Measurements from ENCODE around the gene RCN2. TPM values are rescaled to one million over a fixed set of nuclear protein-coding genes. Genes with fewer than 3 reads are reported as not detected.
A peak's percentile ranks its signal among the peaks of the same experiment; 100 is the strongest.
"Not testable (repeated sequence)": the region's sequence is repeated elsewhere in the genome, so short reads cannot be mapped to it uniquely, and the experiment has no call there.

Gene RCN2, protein sequence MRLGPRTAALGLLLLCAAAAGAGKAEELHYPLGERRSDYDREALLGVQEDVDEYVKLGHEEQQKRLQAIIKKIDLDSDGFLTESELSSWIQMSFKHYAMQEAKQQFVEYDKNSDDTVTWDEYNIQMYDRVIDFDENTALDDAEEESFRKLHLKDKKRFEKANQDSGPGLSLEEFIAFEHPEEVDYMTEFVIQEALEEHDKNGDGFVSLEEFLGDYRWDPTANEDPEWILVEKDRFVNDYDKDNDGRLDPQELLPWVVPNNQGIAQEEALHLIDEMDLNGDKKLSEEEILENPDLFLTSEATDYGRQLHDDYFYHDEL
- total RNA-seq = 31.6 TPM
- 51.7 TPM for polyA plus RNA-seq
- long read RNA-seq, donor 1, full-length matches to known transcripts = 6 of 6 reads
- long read RNA-seq, donor 1, partial matches to known transcripts = 0 of 6 reads
- long read RNA-seq, donor 1, other reads (novel, unspliced or antisense) = 0 of 6 reads
- long read RNA-seq, donor 2 = 0 reads
- long read RNA-seq, donor 3, full-length matches to known transcripts = 83 of 91 reads
- long read RNA-seq, donor 3, partial matches to known transcripts = 8 of 91 reads
- long read RNA-seq, donor 3, other reads (novel, unspliced or antisense) = 0 of 91 reads
- long read RNA-seq, donor 4, full-length matches to known transcripts = 28 of 28 reads
- long read RNA-seq, donor 4, partial matches to known transcripts = 0 of 28 reads
- long read RNA-seq, donor 4, other reads (novel, unspliced or antisense) = 0 of 28 reads
- long read RNA-seq, donor 5, full-length matches to known transcripts = 77 of 242 reads
- long read RNA-seq, donor 5, partial matches to known transcripts = 165 of 242 reads
- long read RNA-seq, donor 5, other reads (novel, unspliced or antisense) = 0 of 242 reads
- long read RNA-seq, donor 6, full-length matches to known transcripts = 22 of 22 reads
- long read RNA-seq, donor 6, partial matches to known transcripts = 0 of 22 reads
- long read RNA-seq, donor 6, other reads (novel, unspliced or antisense) = 0 of 22 reads
- long read RNA-seq, donor 7, full-length matches to known transcripts = 45 of 51 reads
- long read RNA-seq, donor 7, partial matches to known transcripts = 6 of 51 reads
- long read RNA-seq, donor 7, other reads (novel, unspliced or antisense) = 0 of 51 reads
- long read RNA-seq, donor 8, full-length matches to known transcripts = 13 of 13 reads
- long read RNA-seq, donor 8, partial matches to known transcripts = 0 of 13 reads
- long read RNA-seq, donor 8, other reads (novel, unspliced or antisense) = 0 of 13 reads
- long read RNA-seq, donor 9, full-length matches to known transcripts = 33 of 33 reads
- long read RNA-seq, donor 9, partial matches to known transcripts = 0 of 33 reads
- long read RNA-seq, donor 9, other reads (novel, unspliced or antisense) = 0 of 33 reads
- long read RNA-seq, donor 10, full-length matches to known transcripts = 49 of 49 reads
- long read RNA-seq, donor 10, partial matches to known transcripts = 0 of 49 reads
- long read RNA-seq, donor 10, other reads (novel, unspliced or antisense) = 0 of 49 reads

DNA sequence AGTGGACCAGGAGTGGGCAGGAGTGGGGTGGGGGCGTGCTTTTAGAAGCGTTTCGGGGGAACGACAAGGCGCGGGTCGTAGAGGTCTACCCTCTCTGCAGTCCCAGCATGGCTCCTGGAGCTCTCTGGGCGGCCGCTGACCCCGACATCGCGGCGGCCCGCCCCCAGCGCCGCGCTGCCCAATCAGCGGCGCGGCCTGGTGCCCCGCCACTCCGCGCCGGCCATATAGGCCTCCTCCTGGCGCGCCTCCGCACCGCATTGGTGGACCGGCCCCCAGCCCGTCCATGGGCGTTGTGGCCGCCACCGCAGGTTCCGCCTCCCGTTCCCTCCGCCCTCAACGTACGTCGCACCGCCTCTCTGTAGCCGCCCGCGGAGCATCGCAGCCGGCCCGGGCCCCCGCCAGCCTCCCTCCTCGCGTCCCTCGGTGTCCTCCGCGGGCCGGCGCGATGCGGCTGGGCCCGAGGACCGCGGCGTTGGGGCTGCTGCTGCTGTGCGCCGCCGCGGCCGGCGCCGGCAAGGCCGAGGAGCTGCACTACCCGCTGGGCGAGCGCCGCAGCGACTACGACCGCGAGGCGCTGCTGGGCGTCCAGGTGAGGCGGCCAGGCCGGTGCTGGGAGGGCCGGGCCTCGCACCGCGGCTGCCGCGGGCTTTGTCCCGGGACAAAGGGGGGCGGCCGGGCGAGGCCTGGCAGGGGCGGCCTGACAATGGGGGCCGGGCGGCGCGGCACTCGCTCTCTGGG, at the start of gene RCN2:
TSS of gene RCN2 (plus strand) at position 353 of the 738 bp plus-strand sequence. CDS start at position 446, 93 bp downstream.
- DNase-seq (ENCODE audit: low read depth in 6 of 9, low spot score in 9 of 9) = peak; percentile 61 to 91 (median 79)
- Histone ChIP-seq H3K27me3 (ENCODE audit: control insufficient read depth in 2 of 2, insufficient read depth in 1 of 2, low read length in 1 of 2) (no peaks in the 10 kb centered on the region), H3K27ac (ENCODE audit: low read depth in 1 of 2, low read length in 1 of 2) (peak within 1 kb of the TSS; percentile 72 to 85), H3K4me3 (ENCODE audit: low read length in 2 of 2) (peak within 1 kb of the TSS; percentile 67 to 70), H3K9me3 (ENCODE audit: control insufficient read depth in 2 of 2, insufficient read depth in 1 of 2, low read length in 1 of 2) (no peaks in the 10 kb centered on the region), H3K4me1 (ENCODE audit: control insufficient read depth in 2 of 2, insufficient read depth in 2 of 2, low read length in 2 of 2) (peaks cover 0 to 6% of the 10 kb centered on the region in 2 donors), H3K36me3 (ENCODE audit: control insufficient read depth in 2 of 2, insufficient read depth in 2 of 2, low read length in 1 of 2) (peaks cover 4 to 18% of the 10 kb centered on the region in 2 donors)
- WGBS = under 1% methylated on average over 96 of the region's 96 CpGs

DNA sequence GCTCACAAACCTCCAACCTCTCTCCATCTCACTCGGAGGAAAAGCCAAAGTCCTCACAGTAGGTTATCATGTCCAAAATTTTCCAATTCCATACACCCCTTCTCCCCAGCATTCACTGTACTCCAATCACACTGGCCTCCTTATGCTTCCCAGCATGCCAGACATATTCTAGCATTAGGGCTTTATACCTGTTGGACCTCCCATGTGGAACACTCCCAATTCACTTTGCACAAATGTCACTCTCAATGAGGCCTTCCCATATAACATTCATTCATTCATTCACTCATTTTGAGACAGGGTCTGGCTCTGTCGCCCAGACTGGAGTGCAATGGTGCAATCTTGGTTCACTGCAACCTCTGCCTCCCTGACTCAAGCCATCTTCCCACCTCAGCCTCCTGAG, 46.3 kb upstream of the RCN2 start:
- DNase-seq (ENCODE audit: low read depth in 6 of 9, low spot score in 9 of 9) = no peak
- WGBS = 96% methylated on average over 2 of the region's 2 CpGs
- H3K4me3 ChIP-seq (ENCODE audit: low read length in 2 of 2) = no peak overlapping the region
- H3K27ac ChIP-seq (ENCODE audit: low read depth in 1 of 2, low read length in 1 of 2) = no peak overlapping the region
- H3K4me1 ChIP-seq (ENCODE audit: control insufficient read depth in 2 of 2, insufficient read depth in 2 of 2, low read length in 2 of 2) = no peaks in the 10 kb centered on the region
- peaks cover 0 to 7% of the 10 kb centered on the region in 2 donors for H3K36me3 ChIP-seq (ENCODE audit: control insufficient read depth in 2 of 2, insufficient read depth in 2 of 2, low read length in 1 of 2)
- peaks cover 0 to 5% of the 10 kb centered on the region in 2 donors for H3K9me3 ChIP-seq (ENCODE audit: control insufficient read depth in 2 of 2, insufficient read depth in 1 of 2, low read length in 1 of 2)
- no peaks in the 10 kb centered on the region for H3K27me3 ChIP-seq (ENCODE audit: control insufficient read depth in 2 of 2, insufficient read depth in 1 of 2, low read length in 1 of 2)

DNA sequence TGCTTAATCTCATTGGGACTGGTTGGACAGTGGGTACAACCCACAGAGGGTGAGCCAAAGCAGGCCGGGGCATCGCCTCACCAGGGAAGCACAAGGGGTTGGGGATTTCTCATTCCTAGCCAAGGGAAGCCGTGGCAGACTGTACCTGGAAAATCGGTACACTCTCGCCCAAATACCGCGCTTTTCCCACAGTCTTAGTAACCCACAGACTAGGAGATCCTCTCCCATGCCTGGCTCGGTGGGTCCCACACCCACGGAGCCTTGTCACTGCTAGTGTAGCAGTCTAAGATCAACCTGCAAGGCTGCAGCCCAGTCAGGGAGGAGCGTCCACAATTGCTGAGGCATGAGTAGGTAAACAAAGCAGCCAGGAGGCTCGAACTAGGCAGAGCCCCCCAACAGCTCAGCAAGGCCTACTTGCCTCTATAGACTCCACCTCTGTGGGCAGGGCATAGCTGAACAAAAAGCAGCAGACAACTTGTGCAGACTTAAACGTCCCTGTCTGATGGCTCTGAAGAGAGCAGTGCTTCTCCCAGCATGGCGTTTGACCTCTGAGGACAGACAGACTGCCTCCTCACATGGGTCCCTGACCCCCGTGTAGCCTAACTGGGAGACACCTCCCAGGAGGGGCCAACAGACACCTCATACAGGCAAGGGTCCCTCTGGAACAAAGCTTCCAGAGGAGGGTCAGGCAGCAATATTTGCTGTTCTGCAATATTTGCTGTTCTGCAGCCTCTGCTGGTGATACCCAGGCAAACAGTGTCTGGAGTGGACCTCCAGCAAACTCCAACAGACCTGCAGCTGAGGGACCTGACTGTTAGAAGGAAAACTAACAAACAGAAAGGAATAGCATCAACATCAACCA, 44.0 kb upstream of the RCN2 start:
- not testable (repeated sequence) for H3K27ac ChIP-seq (ENCODE audit: low read depth in 1 of 2, low read length in 1 of 2); DNase-seq (ENCODE audit: low read depth in 6 of 9, low spot score in 9 of 9); H3K4me1 ChIP-seq (ENCODE audit: control insufficient read depth in 2 of 2, insufficient read depth in 2 of 2, low read length in 2 of 2); H3K9me3 ChIP-seq (ENCODE audit: control insufficient read depth in 2 of 2, insufficient read depth in 1 of 2, low read length in 1 of 2); H3K4me3 ChIP-seq (ENCODE audit: low read length in 2 of 2); H3K36me3 ChIP-seq (ENCODE audit: control insufficient read depth in 2 of 2, insufficient read depth in 2 of 2, low read length in 1 of 2); H3K27me3 ChIP-seq (ENCODE audit: control insufficient read depth in 2 of 2, insufficient read depth in 1 of 2, low read length in 1 of 2)
- 98% methylated on average over 14 of the region's 14 CpGs for WGBS

DNA sequence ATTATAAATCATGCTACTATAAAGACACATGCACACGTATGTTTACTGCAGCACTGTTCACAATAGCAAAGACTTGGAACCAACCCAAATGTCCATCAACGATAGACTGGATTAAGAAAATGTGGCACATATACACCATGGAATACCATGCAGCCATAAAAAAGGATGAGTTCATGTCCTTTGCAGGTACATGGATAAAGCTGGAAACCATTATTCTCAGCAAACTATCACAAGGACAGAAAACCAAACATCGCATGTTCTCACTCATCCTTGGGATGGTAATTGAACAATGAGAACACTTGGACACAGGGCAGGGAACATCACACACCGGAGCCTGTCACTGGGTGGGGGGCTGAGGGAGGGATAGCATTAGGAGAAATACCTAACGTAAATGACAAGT, 38.7 kb upstream of the RCN2 start:
- not testable (repeated sequence) for DNase-seq (ENCODE audit: low read depth in 6 of 9, low spot score in 9 of 9); H3K9me3 ChIP-seq (ENCODE audit: control insufficient read depth in 2 of 2, insufficient read depth in 1 of 2, low read length in 1 of 2); H3K36me3 ChIP-seq (ENCODE audit: control insufficient read depth in 2 of 2, insufficient read depth in 2 of 2, low read length in 1 of 2); H3K27ac ChIP-seq (ENCODE audit: low read depth in 1 of 2, low read length in 1 of 2); H3K4me3 ChIP-seq (ENCODE audit: low read length in 2 of 2); H3K27me3 ChIP-seq (ENCODE audit: control insufficient read depth in 2 of 2, insufficient read depth in 1 of 2, low read length in 1 of 2); H3K4me1 ChIP-seq (ENCODE audit: control insufficient read depth in 2 of 2, insufficient read depth in 2 of 2, low read length in 2 of 2)
- 95% methylated on average over 5 of the region's 5 CpGs for WGBS

DNA sequence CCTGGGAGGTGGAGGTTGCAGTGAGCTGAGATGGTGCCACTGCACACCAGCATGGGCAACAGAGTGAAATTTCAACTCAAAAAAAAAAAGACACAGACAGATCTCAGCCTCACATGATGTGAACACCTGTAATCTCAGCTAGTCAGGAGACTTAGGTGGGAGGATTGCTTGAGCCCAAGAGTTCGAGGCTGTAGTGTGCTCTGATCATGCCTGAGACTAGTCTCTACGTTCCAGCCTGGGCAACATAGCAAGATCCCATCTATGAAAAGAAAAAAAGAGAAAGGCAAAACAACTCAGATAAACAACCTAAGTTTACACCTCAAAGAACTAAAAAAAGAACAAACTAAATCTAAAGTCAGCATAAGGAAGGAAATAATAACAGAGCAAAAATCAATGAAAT, 37.4 kb upstream of the RCN2 start:
- H3K4me3 ChIP-seq (ENCODE audit: low read length in 2 of 2) = no peak overlapping the region
- H3K9me3 ChIP-seq (ENCODE audit: control insufficient read depth in 2 of 2, insufficient read depth in 1 of 2, low read length in 1 of 2) = no peaks in the 10 kb centered on the region
- DNase-seq (ENCODE audit: low read depth in 6 of 9, low spot score in 9 of 9) = no peak
- H3K27ac ChIP-seq (ENCODE audit: low read depth in 1 of 2, low read length in 1 of 2) = no peak overlapping the region
- no peaks in the 10 kb centered on the region for H3K4me1 ChIP-seq (ENCODE audit: control insufficient read depth in 2 of 2, insufficient read depth in 2 of 2, low read length in 2 of 2)
- H3K36me3 ChIP-seq (ENCODE audit: control insufficient read depth in 2 of 2, insufficient read depth in 2 of 2, low read length in 1 of 2) = no peaks in the 10 kb centered on the region
- no peaks in the 10 kb centered on the region for H3K27me3 ChIP-seq (ENCODE audit: control insufficient read depth in 2 of 2, insufficient read depth in 1 of 2, low read length in 1 of 2)
- 97% methylated on average over 2 of the region's 2 CpGs for WGBS

DNA sequence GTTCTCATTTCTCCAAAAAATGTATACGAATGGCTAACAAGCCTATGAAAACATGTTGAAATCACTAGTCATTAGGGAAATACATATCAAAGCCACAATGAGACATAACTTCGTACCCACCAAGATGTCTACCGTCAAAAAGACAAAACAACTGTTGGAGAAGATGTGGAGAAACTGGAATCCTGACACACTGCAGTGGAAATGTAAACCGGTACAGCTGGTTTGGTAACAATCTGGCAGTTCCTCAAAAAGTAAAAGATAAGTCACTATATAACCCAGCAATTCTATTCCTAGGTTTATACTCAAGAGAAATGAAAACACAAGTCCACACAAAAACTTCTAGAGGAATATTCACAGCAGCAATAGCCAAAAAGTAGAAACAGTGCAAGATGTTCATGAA, 33.4 kb upstream of the RCN2 start:
- WGBS = 99% methylated on average over 4 of the region's 4 CpGs

DNA sequence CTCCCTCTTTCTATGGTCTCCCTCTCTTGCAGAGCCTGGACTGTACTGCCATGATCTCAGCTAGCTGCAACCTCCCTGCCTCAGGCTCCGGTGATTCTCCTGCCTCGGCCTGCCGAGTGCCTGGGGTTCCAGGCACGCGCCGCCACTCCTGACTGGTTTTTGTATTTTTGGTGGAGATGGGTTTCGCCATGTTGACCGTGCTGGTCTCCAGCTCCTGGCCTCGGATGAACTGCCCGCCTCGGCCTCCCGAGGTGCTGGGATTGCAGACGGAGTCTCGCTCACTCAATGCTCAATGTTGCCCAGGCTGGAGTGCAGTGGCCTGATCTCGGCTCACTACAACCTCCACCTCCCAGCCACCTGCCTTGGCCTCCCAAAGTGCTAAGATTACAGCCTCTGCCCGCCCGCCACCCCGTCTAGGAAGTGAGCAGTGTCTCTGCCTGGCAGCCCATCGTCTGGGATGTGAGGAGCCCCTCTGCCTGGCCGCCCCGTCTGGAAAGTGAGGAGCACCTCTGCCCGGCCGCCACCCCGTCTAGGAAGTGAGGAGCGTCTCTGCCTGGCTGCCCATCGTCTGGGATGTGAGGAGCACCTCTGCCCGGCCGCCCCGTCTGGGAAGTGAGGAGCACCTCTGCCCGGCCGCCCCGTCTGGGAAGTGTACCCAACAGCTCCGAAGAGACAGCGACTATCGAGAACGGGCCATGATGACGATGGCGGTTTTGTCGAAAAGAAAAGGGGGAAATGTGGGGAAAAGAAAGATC, 32.2 kb upstream of the RCN2 start:
- WGBS = 96% methylated on average over 39 of the region's 39 CpGs

More for the DNA sequence above, 33.4 kb upstream of the RCN2 start:
- Histone ChIP-seq H3K36me3 (ENCODE audit: control insufficient read depth in 2 of 2, insufficient read depth in 2 of 2, low read length in 1 of 2) (no peaks in the 10 kb centered on the region), H3K4me1 (ENCODE audit: control insufficient read depth in 2 of 2, insufficient read depth in 2 of 2, low read length in 2 of 2) (no peaks in the 10 kb centered on the region), H3K27ac (ENCODE audit: low read depth in 1 of 2, low read length in 1 of 2) (no peak overlapping the region), H3K27me3 (ENCODE audit: control insufficient read depth in 2 of 2, insufficient read depth in 1 of 2, low read length in 1 of 2) (no peaks in the 10 kb centered on the region), H3K4me3 (ENCODE audit: low read length in 2 of 2) (no peak overlapping the region), H3K9me3 (ENCODE audit: control insufficient read depth in 2 of 2, insufficient read depth in 1 of 2, low read length in 1 of 2) (no peaks in the 10 kb centered on the region)
- no peak for DNase-seq (ENCODE audit: low read depth in 6 of 9, low spot score in 9 of 9)

More for the DNA sequence above, 32.2 kb upstream of the RCN2 start:
- H3K9me3 ChIP-seq (ENCODE audit: control insufficient read depth in 2 of 2, insufficient read depth in 1 of 2, low read length in 1 of 2); H3K27ac ChIP-seq (ENCODE audit: low read depth in 1 of 2, low read length in 1 of 2); H3K36me3 ChIP-seq (ENCODE audit: control insufficient read depth in 2 of 2, insufficient read depth in 2 of 2, low read length in 1 of 2); H3K27me3 ChIP-seq (ENCODE audit: control insufficient read depth in 2 of 2, insufficient read depth in 1 of 2, low read length in 1 of 2); H3K4me3 ChIP-seq (ENCODE audit: low read length in 2 of 2); DNase-seq (ENCODE audit: low read depth in 6 of 9, low spot score in 9 of 9): not testable (repeated sequence)
- H3K4me1 ChIP-seq (ENCODE audit: control insufficient read depth in 2 of 2, insufficient read depth in 2 of 2, low read length in 2 of 2) = peaks cover 8 to 11% of the 10 kb centered on the region in 2 donors
